SK-N-SH (cell line): Measurements from ENCODE around the gene AUTS2. TPM values are rescaled to one million over a fixed set of nuclear protein-coding genes. Genes with fewer than 3 reads are reported as not detected.

Experiments used
- CTCF ChIA-PET: fragments of 300-600, 350-600 bp; formaldehyde crosslinking; extraction: SDS; loops from one replicate; lab custom pipeline; 2021; lab: Yijun Ruan, JAX
- POLR2A ChIA-PET: fragments of 350-600 bp; sonication (Branson Sonifier 250); formaldehyde crosslinking; extraction: SDS; loops from one replicate; lab custom pipeline; 2020; ENCODE audit warnings: antibody characterized with exemption, inconsistent platforms; lab: Yijun Ruan, JAX
- DNase-seq: peaks from one replicate; pipeline ENCODE4 v3.0.0; 2012
- H2AFZ ChIP-seq: fragments of 200-600 bp; sonication (generic); 2 replicates; pipeline ENCODE4 v1.8.1; 2016; ENCODE audit warnings: antibody characterized with exemption, mild to moderate bottlenecking, low read depth
- H3F3A ChIP-seq: fragments of 200-600 bp; sonication (generic); replicated peaks from 2 replicates; pipeline ENCODE3; 2016; ENCODE audit warnings: antibody characterized with exemption, mild to moderate bottlenecking; ENCODE audit not compliant: insufficient read depth
- H3K27ac ChIP-seq, 2 experiments: fragments of 200-500 bp in 1 of 2; fragments of 200-600 bp in 1 of 2; sonication (Bioruptor generic) in 1 of 2; sonication (generic), shearing (Covaris generic) in 1 of 2; 2 replicates each; pipeline versions ENCODE4 v1.5.1 to v1.6.1; 2014 to 2016; ENCODE audit warnings: low read depth in 2 of 2, inconsistent platforms in 1 of 2, low read length in 1 of 2, mild to moderate bottlenecking in 1 of 2, mixed read lengths in 1 of 2
- H3K27me3 ChIP-seq: fragments of 200-600 bp; sonication (generic), shearing (Covaris generic); 2 replicates; pipeline ENCODE4 v1.6.1; 2016; ENCODE audit warnings: mixed run types; ENCODE audit not compliant: insufficient read depth
- H3K36me3 ChIP-seq, 2 experiments: fragments of 200-500 bp in 1 of 2; fragments of 200-600 bp in 1 of 2; sonication (Bioruptor generic) in 1 of 2; sonication (generic) in 1 of 2; replicated peaks in 1 of 2; 2 replicates each; pipeline versions ENCODE3 to v1.5.1; 2014 to 2016; ENCODE audit warnings: low read length in 1 of 2, mild to moderate bottlenecking in 1 of 2; ENCODE audit not compliant: insufficient read depth in 2 of 2, control insufficient read depth in 1 of 2
- H3K4me1 ChIP-seq, 2 experiments: fragments of 200-500 bp in 1 of 2; fragments of 200-600 bp in 1 of 2; sonication (Bioruptor generic) in 1 of 2; sonication (generic), shearing (Covaris generic) in 1 of 2; 2 replicates each; pipeline versions ENCODE4 v1.5.1 to v1.6.1; 2014 to 2016; ENCODE audit warnings: low read depth in 1 of 2, low read length in 1 of 2, mixed run types in 1 of 2; ENCODE audit not compliant: insufficient read depth in 2 of 2, control insufficient read depth in 1 of 2
- H3K4me2 ChIP-seq: fragments of 200-600 bp; sonication (generic), shearing (Covaris generic); 2 replicates; pipeline ENCODE4 v1.6.1; 2017; ENCODE audit warnings: mixed run types
- H3K4me3 ChIP-seq, 2 experiments: fragments of 200-500 bp in 1 of 2; fragments of 200-600 bp in 1 of 2; sonication (Bioruptor generic) in 1 of 2; sonication (generic), shearing (Covaris generic) in 1 of 2; 2 replicates each; pipeline versions ENCODE4 v1.5.1 to v1.8.1; 2014 to 2016; ENCODE audit warnings: low read depth in 2 of 2, inconsistent platforms in 1 of 2, low read length in 1 of 2, mild to moderate bottlenecking in 1 of 2, mixed read lengths in 1 of 2, moderate library complexity in 1 of 2
- H3K79me2 ChIP-seq: fragments of 200-600 bp; sonication (generic); 2 replicates; pipeline ENCODE4 v1.8.1; 2017; ENCODE audit warnings: mild to moderate bottlenecking; ENCODE audit not compliant: insufficient read depth
- H3K9ac ChIP-seq: fragments of 200-600 bp; sonication (generic); 2 replicates; pipeline ENCODE4 v1.6.1; 2017; ENCODE audit warnings: mixed run types
- H3K9me2 ChIP-seq: fragments of 200-600 bp; sonication (generic); 2 replicates; pipeline ENCODE4 v1.6.1; 2017; ENCODE audit warnings: mixed run types
- H3K9me3 ChIP-seq: fragments of 200-600 bp; sonication (generic); 2 replicates; pipeline ENCODE4 v1.6.1; 2017; ENCODE audit warnings: mixed run types, mild to moderate bottlenecking, moderate library complexity
- H4K20me1 ChIP-seq: fragments of 200-600 bp; sonication (generic); 2 replicates; pipeline ENCODE4 v1.6.1; 2017; ENCODE audit warnings: mild to moderate bottlenecking, mixed run types; ENCODE audit not compliant: insufficient read depth
- ELF1 ChIP-seq: IDR thresholded peaks from 2 replicates; pipeline ENCODE4 v1.4.0; 2012
- EZH2phosphoT487 ChIP-seq: fragments of 200-600 bp; sonication (generic); IDR thresholded peaks from 2 replicates; pipeline ENCODE4 v1.6.1; 2017; ENCODE audit warnings: low read depth, mixed run types, mild to moderate bottlenecking, antibody characterized with exemption, moderate library complexity, borderline replicate concordance
- FOSL2 ChIP-seq: IDR thresholded peaks from 2 replicates; pipeline ENCODE4 v1.4.0; 2012; ENCODE audit warnings: low read depth, mild to moderate bottlenecking, moderate library complexity, borderline replicate concordance
- FOXJ3 ChIP-seq: sonication (generic); formaldehyde crosslinking; IDR thresholded peaks from 2 replicates; pipeline ENCODE4 v1.5.1; 2020; ENCODE audit warnings: mild to moderate bottlenecking, missing genetic modification reagents
- FOXM1 ChIP-seq: IDR thresholded peaks from 2 replicates; pipeline ENCODE4 v1.4.0; 2012; ENCODE audit warnings: low read depth, mild to moderate bottlenecking
- GABPA ChIP-seq: IDR thresholded peaks from 2 replicates; pipeline ENCODE4 v1.4.0; 2012; ENCODE audit warnings: low read depth, mild to moderate bottlenecking
- MEF2A ChIP-seq: IDR thresholded peaks from 2 replicates; pipeline ENCODE4 v1.4.0; 2012; ENCODE audit warnings: low read depth, borderline replicate concordance
- MXI1 ChIP-seq: IDR thresholded peaks from 2 replicates; pipeline ENCODE4 v1.6.1; 2012; ENCODE audit warnings: mild to moderate bottlenecking, low read depth, low read length, improper control_type of control experiment
- NRF1 ChIP-seq: IDR thresholded peaks from 2 replicates; pipeline ENCODE4 v1.6.1; 2012; ENCODE audit warnings: low read depth, mild to moderate bottlenecking, low read length
- RAD21 ChIP-seq: IDR thresholded peaks from 2 replicates; pipeline ENCODE4 v1.6.1; 2012; ENCODE audit warnings: mild to moderate bottlenecking, low read length
- RCOR1 ChIP-seq: fragments of 150-350 bp; IDR thresholded peaks from 2 replicates; pipeline ENCODE4 v1.6.1; 2017; ENCODE audit warnings: antibody characterized with exemption, low read length
- RXRA ChIP-seq: IDR thresholded peaks from 2 replicates; pipeline ENCODE4 v1.4.0; 2012; ENCODE audit warnings: low read depth, mild to moderate bottlenecking, borderline replicate concordance
- SIN3A ChIP-seq: IDR thresholded peaks from 2 replicates; pipeline ENCODE4 v1.6.1; 2012; ENCODE audit warnings: low read depth, mild to moderate bottlenecking, low read length, moderate library complexity, borderline replicate concordance
- TAF1 ChIP-seq: IDR thresholded peaks from 2 replicates; pipeline ENCODE4 v1.6.1; 2012; ENCODE audit warnings: low read depth, mild to moderate bottlenecking, low read length, moderate library complexity, borderline replicate concordance
- YY1 ChIP-seq: IDR thresholded peaks from 2 replicates; pipeline ENCODE4 v1.4.0; 2012; ENCODE audit warnings: low read depth, mild to moderate bottlenecking
- WGBS: methylation state at CpG from one replicate; pipeline ENCODE4 v1.1.6; 2017; ENCODE audit warnings: low lambda C conversion rate; 5-methylcytosine and 5-hydroxymethylcytosine counted together
- polyA plus RNA-seq, 3 experiments: library from polyadenylated mRNA; depleted of rRNA; stranded (reverse); fragments of >200 nt; gene quantifications; 2 replicates each; pipeline ENCODE4 v1.2.3, GENCODE V29; 2012
- TF ChIP-seq, protein P1 (sequence below): fragments of 150-350 bp; IDR thresholded peaks from 2 replicates; pipeline ENCODE4 v1.6.1; 2016; ENCODE audit warnings: mild to moderate bottlenecking, low read depth, low read length
- TF ChIP-seq, protein P2 (sequence below): fragments of 200-600 bp; sonication (generic); IDR thresholded peaks from 2 replicates; pipeline ENCODE4 v1.6.1; 2017; ENCODE audit warnings: antibody characterized with exemption, mild to moderate bottlenecking, moderate library complexity
- TF ChIP-seq, protein P3 (sequence below): IDR thresholded peaks from 2 replicates; pipeline ENCODE4 v1.4.0; 2012; ENCODE audit warnings: low read depth, borderline replicate concordance
- TF ChIP-seq, protein P4 (sequence below): IDR thresholded peaks from 2 replicates; pipeline ENCODE4 v1.6.1; 2012; ENCODE audit warnings: mild to moderate bottlenecking, low read depth, low read length, moderate library complexity

AUTS2 gene
- polyA plus RNA-seq, 1 of the 3 experiments (the other 2 are of a cell fraction), result 15.6 TPM

DNA sequence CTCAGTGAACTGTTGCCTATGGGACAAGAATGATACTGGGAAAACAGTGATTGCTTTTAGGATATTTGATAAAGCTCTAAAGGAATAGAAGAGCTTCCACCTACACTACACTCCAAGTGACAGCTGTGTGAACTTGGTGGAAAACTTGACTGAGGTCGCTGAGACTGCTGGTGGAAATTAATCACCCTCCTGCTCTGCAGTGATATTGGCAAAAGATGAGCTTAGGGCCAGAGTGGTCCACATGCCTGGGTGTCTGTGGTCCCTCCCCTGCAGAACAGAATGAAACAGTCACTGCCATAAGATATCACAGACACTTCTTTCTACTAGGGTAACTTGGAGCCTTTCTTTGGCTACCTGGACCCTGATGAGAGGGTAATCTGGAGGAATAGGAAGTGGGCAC, 1151.6 kb downstream of the AUTS2 start:
- no peak overlapping the region for H2AFZ ChIP-seq
- H3K9me2 ChIP-seq, result no peaks in the 10 kb centered on the region
- H3K27me3 ChIP-seq, result no peaks in the 10 kb centered on the region
- H3K9ac ChIP-seq, result no peak overlapping the region
- H4K20me1 ChIP-seq, result peaks cover 77% of the 10 kb centered on the region
- H3K79me2 ChIP-seq, result peaks cover 95% of the 10 kb centered on the region
- no peaks in the 10 kb centered on the region for H3K9me3 ChIP-seq
- POLR2A ChIA-PET, result interaction anchor here (0.9 to 1.0 kb wide), 2 partner anchors 10 to 11 kb away, joined by 3 read pairs; no protein-coding TSS in a partner anchor
- H3F3A ChIP-seq, result peaks cover 9% of the 10 kb centered on the region
- H3K4me1 ChIP-seq, result no peaks in the 10 kb centered on the region
- H3K4me3 ChIP-seq, result no peak overlapping the region
- H3K36me3 ChIP-seq, result no peaks in the 10 kb centered on the region
- DNase-seq, result no peak
- CTCF ChIA-PET, result interaction anchor here (1.7 kb wide), 1 partner anchor 51 kb away, joined by 4 read pairs; no protein-coding TSS in a partner anchor
- no peak overlapping the region for H3K4me2 ChIP-seq
- TF ChIP-seq RCOR1, result no peak
- TF ChIP-seq EZH2phosphoT487, result no peak
- no peak for TF ChIP-seq RXRA
- no peak for TF ChIP-seq RAD21
- no peak for TF ChIP-seq ELF1
- no peak for TF ChIP-seq FOXM1
- no peak for TF ChIP-seq YY1
- TF ChIP-seq MXI1, result no peak
- TF ChIP-seq FOSL2, result no peak
- TF ChIP-seq, protein P1, sequence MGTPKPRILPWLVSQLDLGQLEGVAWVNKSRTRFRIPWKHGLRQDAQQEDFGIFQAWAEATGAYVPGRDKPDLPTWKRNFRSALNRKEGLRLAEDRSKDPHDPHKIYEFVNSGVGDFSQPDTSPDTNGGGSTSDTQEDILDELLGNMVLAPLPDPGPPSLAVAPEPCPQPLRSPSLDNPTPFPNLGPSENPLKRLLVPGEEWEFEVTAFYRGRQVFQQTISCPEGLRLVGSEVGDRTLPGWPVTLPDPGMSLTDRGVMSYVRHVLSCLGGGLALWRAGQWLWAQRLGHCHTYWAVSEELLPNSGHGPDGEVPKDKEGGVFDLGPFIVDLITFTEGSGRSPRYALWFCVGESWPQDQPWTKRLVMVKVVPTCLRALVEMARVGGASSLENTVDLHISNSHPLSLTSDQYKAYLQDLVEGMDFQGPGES, result no peak
- no peak for TF ChIP-seq SIN3A
- no peak for TF ChIP-seq FOXJ3 (CRISPR knock-in tag)
- TF ChIP-seq, protein P2, sequence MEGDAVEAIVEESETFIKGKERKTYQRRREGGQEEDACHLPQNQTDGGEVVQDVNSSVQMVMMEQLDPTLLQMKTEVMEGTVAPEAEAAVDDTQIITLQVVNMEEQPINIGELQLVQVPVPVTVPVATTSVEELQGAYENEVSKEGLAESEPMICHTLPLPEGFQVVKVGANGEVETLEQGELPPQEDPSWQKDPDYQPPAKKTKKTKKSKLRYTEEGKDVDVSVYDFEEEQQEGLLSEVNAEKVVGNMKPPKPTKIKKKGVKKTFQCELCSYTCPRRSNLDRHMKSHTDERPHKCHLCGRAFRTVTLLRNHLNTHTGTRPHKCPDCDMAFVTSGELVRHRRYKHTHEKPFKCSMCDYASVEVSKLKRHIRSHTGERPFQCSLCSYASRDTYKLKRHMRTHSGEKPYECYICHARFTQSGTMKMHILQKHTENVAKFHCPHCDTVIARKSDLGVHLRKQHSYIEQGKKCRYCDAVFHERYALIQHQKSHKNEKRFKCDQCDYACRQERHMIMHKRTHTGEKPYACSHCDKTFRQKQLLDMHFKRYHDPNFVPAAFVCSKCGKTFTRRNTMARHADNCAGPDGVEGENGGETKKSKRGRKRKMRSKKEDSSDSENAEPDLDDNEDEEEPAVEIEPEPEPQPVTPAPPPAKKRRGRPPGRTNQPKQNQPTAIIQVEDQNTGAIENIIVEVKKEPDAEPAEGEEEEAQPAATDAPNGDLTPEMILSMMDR, result no peak
- TF ChIP-seq, all 33 proteins: peak for 0
- no peak overlapping the region for H3K27ac ChIP-seq
- 81% methylated on average over 1 of the region's 1 CpG for WGBS

DNA sequence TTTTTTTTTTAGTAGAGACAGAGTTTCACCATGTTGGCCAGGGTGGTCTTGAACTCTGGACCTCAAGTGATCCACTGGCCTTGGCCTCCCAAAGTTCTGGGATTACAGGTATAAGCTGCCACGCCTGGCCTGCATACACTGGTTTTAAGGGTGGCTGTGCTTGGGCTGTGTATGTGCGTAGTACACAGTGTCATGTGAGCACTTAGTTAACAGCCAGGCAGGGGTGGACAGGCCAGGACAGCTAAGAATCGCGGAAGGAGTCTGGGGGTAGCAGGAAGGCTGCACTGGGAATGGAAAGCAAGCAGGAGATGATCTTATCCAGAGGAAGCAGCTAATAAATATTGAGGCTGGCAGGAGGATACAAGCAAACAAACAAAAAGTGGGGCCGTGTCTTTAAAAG, 1153.6 kb downstream of the AUTS2 start:
- POLR2A ChIA-PET, result interaction anchor here (1.1 kb wide), 1 partner anchor 42 kb away, joined by 3 read pairs; no protein-coding TSS in a partner anchor
- TF ChIP-seq NRF1 (no peak), RAD21 (no peak), MEF2A (no peak), TAF1 (no peak), GABPA (no peak)
- TF ChIP-seq, protein P1, result no peak
- TF ChIP-seq, protein P3, sequence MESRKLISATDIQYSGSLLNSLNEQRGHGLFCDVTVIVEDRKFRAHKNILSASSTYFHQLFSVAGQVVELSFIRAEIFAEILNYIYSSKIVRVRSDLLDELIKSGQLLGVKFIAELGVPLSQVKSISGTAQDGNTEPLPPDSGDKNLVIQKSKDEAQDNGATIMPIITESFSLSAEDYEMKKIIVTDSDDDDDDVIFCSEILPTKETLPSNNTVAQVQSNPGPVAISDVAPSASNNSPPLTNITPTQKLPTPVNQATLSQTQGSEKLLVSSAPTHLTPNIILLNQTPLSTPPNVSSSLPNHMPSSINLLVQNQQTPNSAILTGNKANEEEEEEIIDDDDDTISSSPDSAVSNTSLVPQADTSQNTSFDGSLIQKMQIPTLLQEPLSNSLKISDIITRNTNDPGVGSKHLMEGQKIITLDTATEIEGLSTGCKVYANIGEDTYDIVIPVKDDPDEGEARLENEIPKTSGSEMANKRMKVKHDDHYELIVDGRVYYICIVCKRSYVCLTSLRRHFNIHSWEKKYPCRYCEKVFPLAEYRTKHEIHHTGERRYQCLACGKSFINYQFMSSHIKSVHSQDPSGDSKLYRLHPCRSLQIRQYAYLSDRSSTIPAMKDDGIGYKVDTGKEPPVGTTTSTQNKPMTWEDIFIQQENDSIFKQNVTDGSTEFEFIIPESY, result no peak
- TF ChIP-seq, protein P4, sequence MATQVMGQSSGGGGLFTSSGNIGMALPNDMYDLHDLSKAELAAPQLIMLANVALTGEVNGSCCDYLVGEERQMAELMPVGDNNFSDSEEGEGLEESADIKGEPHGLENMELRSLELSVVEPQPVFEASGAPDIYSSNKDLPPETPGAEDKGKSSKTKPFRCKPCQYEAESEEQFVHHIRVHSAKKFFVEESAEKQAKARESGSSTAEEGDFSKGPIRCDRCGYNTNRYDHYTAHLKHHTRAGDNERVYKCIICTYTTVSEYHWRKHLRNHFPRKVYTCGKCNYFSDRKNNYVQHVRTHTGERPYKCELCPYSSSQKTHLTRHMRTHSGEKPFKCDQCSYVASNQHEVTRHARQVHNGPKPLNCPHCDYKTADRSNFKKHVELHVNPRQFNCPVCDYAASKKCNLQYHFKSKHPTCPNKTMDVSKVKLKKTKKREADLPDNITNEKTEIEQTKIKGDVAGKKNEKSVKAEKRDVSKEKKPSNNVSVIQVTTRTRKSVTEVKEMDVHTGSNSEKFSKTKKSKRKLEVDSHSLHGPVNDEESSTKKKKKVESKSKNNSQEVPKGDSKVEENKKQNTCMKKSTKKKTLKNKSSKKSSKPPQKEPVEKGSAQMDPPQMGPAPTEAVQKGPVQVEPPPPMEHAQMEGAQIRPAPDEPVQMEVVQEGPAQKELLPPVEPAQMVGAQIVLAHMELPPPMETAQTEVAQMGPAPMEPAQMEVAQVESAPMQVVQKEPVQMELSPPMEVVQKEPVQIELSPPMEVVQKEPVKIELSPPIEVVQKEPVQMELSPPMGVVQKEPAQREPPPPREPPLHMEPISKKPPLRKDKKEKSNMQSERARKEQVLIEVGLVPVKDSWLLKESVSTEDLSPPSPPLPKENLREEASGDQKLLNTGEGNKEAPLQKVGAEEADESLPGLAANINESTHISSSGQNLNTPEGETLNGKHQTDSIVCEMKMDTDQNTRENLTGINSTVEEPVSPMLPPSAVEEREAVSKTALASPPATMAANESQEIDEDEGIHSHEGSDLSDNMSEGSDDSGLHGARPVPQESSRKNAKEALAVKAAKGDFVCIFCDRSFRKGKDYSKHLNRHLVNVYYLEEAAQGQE, result no peak

More for the DNA sequence above, 1153.6 kb downstream of the AUTS2 start:
- Histone ChIP-seq H3K4me3 (no peak overlapping the region), H3K9me2 (no peaks in the 10 kb centered on the region), H3K4me1 (no peaks in the 10 kb centered on the region), H4K20me1 (peaks cover 87% of the 10 kb centered on the region), H3K27me3 (no peaks in the 10 kb centered on the region), H3K9ac (no peak overlapping the region), H3F3A (peaks cover 2% of the 10 kb centered on the region), H3K4me2 (no peak overlapping the region), H3K9me3 (no peaks in the 10 kb centered on the region), H3K79me2 (peaks cover 93% of the 10 kb centered on the region), H3K36me3 (peaks cover 0 to 6% of the 10 kb centered on the region in 2 experiments), H3K27ac (no peak overlapping the region), H2AFZ (no peak overlapping the region)
- no peak for DNase-seq
- CTCF ChIA-PET, result no interaction called here
- 78% methylated on average over 5 of the region's 5 CpGs for WGBS
